ENCODE measurements around the gene ASIC3. TPM values are rescaled to one million over a fixed set of nuclear protein-coding genes. Genes with fewer than 3 reads are reported as not detected.

ASIC3 gene
- total RNA-seq, 1 donor from 2014 or later: 7.2 TPM

GRCh38 chr7:151083071-151083823, 34.9 kb downstream of the ASIC3 start, which contains the start of gene TMUB1:
Gene TMUB1 (minus strand): TSS chr7:151083493. CDS start chr7:151082563, 930 bp downstream.
- peak within 1 kb of the TSS; percentile 41 for H3K27ac Mint-ChIP-seq
- TF ChIP-seq CTCF (IDR thresholded peaks at IDR 0.05; ENCODE audit: unreplicated experiment): no peak
- peaks cover 46% of the 10 kb centered on the region for H3K4me1 Mint-ChIP-seq
- H3K4me3 Mint-ChIP-seq: peak within 1 kb of the TSS; percentile 72
- no peaks in the 10 kb centered on the region for H3K9me3 Mint-ChIP-seq
- H3K36me3 Mint-ChIP-seq: no peaks in the 10 kb centered on the region
- DNase-seq (ENCODE audit: low spot score in 2 of 2, unreplicated experiment in 2 of 2): peak in 1 of 2 experiments; percentile 80
- H3K27me3 Mint-ChIP-seq (ENCODE audit: low read depth): no peaks in the 10 kb centered on the region

GRCh38 chr7:151083824-151084160, 35.5 kb downstream of the ASIC3 start:
- no peak overlapping the region for H3K27ac Mint-ChIP-seq

GRCh38 chr7:151085329-151085690, 37.0 kb downstream of the ASIC3 start:
- H3K36me3 Mint-ChIP-seq: no peaks in the 10 kb centered on the region
- peak overlapping the region; percentile 82 for H3K4me3 Mint-ChIP-seq
- no peaks in the 10 kb centered on the region for H3K9me3 Mint-ChIP-seq
- peak overlapping the region; percentile 81 for H3K27ac Mint-ChIP-seq
- no peaks in the 10 kb centered on the region for H3K27me3 Mint-ChIP-seq (ENCODE audit: low read depth)
- no peak for DNase-seq (ENCODE audit: low spot score in 2 of 2, unreplicated experiment in 2 of 2)
- peaks cover 49% of the 10 kb centered on the region for H3K4me1 Mint-ChIP-seq
- TF ChIP-seq CTCF (IDR thresholded peaks at IDR 0.05; ENCODE audit: unreplicated experiment): no peak

More at GRCh38 chr7:151083824-151084160, 35.5 kb downstream of the ASIC3 start:
- Mint-ChIP-seq H3K4me1 (peaks cover 49% of the 10 kb centered on the region), H3K27me3 (ENCODE audit: low read depth) (no peaks in the 10 kb centered on the region), H3K9me3 (no peaks in the 10 kb centered on the region), H3K4me3 (peak overlapping the region; percentile 65), H3K36me3 (no peaks in the 10 kb centered on the region)
- no peak for TF ChIP-seq CTCF (IDR thresholded peaks at IDR 0.05; ENCODE audit: unreplicated experiment)
- no peak for DNase-seq (ENCODE audit: low spot score in 2 of 2, unreplicated experiment in 2 of 2)

- peak; percentile 65 to 78 for DNase-seq (ENCODE audit: low spot score in 2 of 2, unreplicated experiment in 2 of 2)
- H3K4me3 Mint-ChIP-seq: peak within 1 kb of the TSS; percentile 87
Observed at GRCh38 chr7:151085691-151086620, 37.6 kb downstream of the ASIC3 start, which contains the start of gene AGAP3. Gene AGAP3 (plus strand): TSS chr7:151086475. CDS start chr7:151086742, 267 bp downstream.

More at GRCh38 chr7:151085691-151086620, 37.6 kb downstream of the ASIC3 start, which contains the start of gene AGAP3:
- Mint-ChIP-seq H3K9me3 (no peaks in the 10 kb centered on the region), H3K36me3 (no peaks in the 10 kb centered on the region), H3K27ac (peak within 1 kb of the TSS; percentile 85), H3K4me1 (peaks cover 47% of the 10 kb centered on the region), H3K27me3 (ENCODE audit: low read depth) (no peaks in the 10 kb centered on the region)
- TF ChIP-seq CTCF (IDR thresholded peaks at IDR 0.05; ENCODE audit: unreplicated experiment): no peak

Measured in mesothelial cell of epicardium (in vitro differentiated cells).